Occipital lobe (tissue), 2 donors: ENCODE results near the gene CERS3. TPM values are rescaled to one million over a fixed set of nuclear protein-coding genes. Genes with fewer than 3 reads are reported as not detected.
"Not testable (repeated sequence)": the region's sequence is repeated elsewhere in the genome, so short reads cannot be mapped to it uniquely, and the experiment has no call there.

Experiments
- DNase-seq: peaks from one replicate; lab custom pipeline; 2025; lab: John Stamatoyannopoulos, UW
- total RNA-seq: library from RNA; depleted of rRNA; stranded (reverse); fragments of >200 nt; gene quantifications from one replicate; pipeline ENCODE4 v1.2.3, GENCODE V29; 2014

Gene CERS3
- total RNA-seq, 1 donor from 2014 or later = 1.1 TPM

DNA sequence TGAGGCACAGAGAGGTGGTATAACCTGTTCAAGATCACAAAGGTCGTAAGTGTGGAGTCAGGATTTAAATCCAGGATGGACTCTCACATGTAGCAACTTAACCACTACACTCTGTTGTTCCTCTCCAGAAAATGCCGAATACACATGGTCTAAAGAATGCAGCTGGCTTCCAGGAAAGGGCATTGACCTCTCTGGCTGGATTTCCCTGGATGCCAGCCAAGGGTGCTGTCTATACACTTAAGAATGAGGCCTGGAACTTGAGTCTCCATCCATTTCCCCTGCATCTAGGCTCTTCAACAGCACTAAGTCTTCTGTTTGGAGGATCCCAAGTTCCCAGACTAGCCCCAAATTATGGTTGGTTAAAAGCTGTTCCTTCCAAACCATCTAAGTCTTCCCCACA, 60.5 kb downstream of the CERS3 start:
- no peak for DNase-seq

DNA sequence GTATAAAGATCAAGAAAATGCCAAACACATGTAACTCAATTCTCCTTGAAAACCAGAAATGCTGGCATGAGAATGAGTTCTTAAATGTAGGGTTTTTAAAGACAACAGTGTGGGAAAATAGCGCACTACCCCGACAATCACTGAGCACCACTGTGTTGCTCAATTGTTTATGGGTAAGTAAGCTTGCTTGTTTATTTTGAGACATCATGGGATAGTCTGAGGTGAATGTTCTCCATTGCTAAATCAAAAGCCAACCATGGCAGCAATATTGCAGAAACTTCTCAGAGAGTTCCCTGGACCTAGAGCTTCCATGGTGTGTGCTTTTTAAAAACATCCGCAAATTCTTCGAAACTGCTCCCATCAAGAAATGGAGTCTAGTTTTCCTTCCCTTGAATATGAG, 62.7 kb downstream of the CERS3 start:
- DNase-seq = no peak

DNA sequence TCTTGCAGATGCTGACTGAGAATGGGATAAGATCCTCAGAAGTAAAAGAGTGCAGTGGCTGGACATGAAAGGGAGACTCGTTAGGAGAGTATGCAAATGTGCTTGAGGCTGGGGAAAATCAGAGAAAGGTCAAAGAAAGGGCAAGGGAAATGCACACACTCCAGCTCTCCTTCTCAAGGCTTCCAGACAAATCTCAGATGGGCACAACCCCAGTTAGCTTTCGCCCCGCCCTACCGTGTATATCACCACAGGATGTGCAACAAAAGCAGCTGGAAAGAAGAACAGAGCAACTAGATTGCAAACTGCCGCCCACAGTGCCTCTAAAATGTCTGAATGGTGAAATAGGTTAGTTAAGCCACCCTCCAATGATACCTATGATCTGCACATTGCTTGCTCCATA, 63.9 kb downstream of the CERS3 start:
- no peak for DNase-seq

DNA sequence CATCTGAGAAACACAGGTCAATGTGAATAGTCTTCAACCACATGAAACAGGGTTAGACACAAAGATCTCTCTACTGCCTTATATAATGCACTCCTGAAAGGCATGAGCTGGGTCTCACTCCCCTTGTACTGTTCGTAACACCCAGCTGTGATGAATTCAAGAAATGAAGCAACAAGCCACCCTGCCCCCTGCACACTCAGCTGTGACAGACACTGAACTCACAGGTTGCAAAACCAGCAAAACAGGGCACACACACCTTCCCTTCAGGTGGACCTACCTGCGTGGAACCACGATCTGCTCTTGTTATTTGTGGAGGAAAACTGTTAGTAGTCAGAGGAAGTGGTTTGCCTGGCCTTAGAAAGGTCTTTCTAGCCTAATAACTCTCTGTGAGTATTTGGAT, 64.5 kb downstream of the CERS3 start:
- no peak for DNase-seq

DNA sequence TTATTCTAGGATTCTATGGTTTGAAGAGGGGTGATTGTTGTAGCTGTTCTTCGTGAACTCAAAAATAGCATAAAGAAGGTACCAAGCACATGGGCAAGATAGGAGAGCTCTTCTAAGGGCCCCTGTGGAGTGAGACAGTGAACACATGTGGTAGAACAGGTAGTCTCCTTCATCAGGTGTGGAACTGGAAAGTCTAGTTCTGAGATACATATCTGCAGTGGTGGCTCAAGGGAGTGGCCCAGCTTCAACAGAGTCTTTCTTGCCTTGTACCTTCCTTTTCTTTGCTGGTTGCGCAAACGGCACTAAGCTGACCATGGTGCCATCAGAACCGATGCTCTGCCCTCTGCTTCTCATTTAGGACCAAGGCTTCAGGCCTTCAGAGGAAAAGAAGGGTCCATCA, 65.2 kb downstream of the CERS3 start:
- no peak for DNase-seq

DNA sequence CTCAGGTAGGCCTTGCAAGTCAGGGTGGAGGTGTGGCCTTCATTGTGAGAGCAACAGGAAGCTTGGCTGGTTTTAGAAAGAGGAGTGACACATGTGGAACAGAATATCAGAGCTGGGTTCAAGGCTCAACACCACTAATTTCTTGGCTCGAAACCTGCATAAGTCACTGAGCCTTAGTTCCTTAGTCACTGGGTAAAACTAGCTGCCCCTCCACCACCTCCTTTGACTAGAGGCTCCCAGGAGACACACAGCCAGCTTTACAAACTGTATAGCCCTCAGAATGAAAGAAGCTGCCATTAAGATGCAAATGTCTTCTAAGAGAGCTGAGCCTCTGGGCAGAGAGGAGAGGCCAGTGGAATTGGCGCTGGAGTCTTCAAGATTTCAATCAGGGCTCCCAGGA, 67.7 kb downstream of the CERS3 start:
- DNase-seq = no peak

DNA sequence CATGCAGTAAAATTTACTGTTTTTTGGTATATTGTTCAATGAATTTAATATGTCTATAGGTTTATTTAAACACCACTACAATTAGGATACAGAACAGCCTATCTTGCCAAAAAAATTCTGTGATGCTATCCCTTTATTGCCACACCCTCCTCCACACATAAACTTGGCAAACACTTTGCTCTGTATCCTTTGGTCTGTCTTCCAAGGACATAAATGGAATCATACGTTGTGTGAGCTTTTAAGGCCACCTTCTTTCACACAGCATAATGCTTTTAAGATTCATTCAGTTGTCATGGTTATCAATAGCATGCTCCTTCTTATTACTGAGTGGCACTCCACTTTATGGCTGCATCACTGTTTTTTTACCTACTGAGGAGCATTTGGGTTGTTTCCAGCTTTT, 71.5 kb downstream of the CERS3 start:
- no peak for DNase-seq

DNA sequence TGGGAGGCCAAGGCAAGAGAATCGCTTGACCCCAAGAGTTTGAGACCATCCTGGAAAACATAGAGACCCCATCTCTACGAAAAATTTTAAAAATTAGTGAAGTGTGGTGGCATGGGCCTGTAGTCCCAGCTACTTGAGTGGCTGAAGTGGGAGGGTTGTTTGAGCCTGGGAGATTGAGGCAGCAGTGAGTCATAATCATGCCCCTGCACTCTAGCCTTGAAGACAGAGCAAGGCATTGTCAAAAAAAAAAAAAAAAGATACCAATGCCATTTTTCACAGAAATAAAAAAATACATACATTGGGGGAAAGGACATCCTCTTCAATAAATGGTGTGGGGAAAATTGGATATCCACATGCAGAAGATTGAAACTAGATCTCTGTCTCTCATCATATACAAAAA, 74.6 kb downstream of the CERS3 start:
- no peak for DNase-seq

DNA sequence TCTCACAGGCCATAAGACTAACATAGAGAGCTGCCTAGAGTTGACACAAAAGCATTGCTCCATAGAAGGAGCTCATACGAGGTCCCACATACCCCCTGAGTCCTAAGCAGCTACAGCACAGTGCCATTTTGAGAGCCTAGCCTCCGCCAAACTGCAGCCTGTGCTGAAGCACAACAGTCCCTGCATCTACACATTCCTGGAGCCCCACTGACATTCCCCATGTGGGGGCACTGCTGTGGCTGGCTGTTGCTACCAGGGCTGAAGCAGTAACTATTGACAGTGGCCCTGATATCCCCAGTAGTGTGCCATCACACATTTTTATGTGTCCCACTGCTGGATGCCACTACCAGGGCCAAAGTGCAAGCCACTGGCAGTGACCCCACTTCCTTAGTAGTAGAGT, 80.3 kb downstream of the CERS3 start:
- DNase-seq = no peak

DNA sequence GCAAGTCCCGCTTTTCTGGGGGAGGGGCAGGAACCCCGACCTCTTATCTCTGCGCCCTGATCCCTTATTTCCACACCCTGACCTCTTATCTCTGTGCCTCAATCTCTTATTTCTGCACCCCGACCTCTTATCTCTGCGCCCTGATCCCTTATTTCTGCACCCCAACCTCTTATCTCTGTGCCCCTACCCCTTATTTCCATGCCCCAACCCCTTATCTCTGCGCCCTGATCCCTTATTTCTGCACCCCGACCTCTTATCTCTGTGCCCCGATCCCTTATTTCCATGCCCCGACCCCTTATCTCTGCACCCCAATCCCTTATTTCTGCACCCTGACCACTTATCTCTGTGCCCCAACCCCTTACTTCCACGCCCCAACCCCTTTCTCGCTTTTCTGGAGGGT, 87.7 kb downstream of the CERS3 start:
- DNase-seq = not testable (repeated sequence)

DNA sequence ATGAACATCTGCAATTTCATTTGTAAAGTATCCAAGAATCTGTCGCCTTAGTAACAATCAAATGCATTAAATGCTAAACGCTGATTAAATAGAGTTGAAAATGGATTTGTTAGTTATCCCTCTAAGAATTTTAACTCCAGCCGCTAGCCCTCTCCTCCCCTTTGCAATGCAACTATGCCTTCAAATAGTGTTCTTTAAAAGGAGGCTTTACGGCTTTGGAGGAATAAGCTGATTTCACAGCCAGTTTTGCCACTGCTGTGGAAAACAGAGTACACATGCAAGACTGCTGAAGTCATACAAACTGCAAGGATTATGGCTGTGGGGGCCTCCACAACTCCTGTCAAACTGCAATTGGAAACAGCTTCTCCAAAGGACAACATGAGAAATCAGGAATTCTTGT, 89.2 kb downstream of the CERS3 start:
- DNase-seq = no peak

DNA sequence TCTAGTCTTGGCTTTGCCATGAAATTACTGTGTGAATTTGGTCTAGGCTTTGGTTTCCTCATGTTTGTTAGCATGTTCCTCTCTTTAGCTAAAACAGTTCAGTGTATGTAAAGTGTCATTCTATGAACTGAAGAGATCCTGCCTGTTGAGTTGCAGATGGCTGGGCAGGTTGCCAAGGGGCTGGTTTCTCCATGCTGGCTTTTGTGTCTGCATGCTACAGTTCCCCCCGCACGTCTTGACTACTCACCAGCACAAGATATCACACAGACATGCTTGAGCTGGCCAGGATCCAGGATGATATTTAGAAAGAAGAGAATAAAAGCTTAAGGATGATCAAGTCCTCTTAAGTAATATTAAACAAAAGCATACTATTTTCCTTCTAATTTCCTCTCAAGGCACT, 90.2 kb downstream of the CERS3 start:
- peak; percentile 2 for DNase-seq

DNA sequence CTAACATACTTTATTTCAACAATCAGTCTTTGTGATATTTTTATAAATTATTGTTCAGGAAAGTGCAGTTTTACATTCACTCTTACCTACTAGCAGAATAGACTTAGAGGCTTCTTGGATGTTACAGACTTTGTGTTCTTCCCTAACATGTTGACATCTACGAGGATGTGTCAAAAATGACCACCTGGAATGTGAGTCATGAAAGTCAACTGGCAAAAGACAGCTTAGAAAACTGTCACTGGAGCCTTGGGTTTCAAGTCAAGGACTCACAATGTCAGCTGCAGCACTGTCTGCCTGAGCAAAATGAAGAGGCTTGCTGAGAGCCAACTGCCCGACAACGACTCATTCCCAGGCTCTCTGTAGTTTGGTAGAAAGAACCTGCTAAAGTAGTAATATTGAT, 91.5 kb downstream of the CERS3 start:
- no peak for DNase-seq

DNA sequence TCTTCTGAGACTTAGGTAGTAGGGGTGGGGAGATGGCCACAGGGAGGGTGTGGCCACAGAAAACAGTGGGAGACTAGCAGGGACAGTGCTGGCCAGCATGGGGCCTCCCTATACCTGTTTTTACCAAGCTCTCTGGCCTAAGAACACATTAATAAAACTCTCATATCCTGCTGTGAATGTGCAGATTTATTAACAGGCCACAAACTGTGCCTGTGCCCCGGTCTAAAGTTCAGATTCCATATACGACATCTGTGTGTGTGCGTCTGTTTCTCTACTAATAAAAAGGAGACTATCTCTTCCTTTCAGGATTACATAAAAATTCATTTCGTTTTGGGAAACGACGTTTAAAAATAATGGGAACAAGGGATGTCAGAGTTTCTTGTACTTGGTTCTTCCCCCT, 94.2 kb downstream of the CERS3 start:
- no peak for DNase-seq

DNA sequence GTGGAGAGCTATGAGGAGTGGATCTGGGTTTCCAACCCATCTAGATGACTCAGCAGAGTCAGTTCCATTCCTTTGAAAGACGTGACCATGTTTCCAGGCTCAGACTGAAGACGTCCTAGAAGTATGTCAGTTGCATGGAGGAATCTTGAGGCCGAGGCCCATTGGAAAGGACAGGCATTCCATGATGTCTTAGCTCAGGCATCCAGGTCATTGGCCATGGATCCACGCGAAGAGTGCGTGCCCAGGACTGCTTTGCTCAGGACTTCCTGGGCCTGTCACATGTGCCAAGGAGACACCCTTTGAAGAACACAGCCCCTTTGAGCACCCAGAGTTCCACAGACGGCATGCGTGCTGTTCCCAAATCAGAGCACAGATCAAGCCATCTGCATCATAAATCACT, 94.7 kb downstream of the CERS3 start:
- no peak for DNase-seq

DNA sequence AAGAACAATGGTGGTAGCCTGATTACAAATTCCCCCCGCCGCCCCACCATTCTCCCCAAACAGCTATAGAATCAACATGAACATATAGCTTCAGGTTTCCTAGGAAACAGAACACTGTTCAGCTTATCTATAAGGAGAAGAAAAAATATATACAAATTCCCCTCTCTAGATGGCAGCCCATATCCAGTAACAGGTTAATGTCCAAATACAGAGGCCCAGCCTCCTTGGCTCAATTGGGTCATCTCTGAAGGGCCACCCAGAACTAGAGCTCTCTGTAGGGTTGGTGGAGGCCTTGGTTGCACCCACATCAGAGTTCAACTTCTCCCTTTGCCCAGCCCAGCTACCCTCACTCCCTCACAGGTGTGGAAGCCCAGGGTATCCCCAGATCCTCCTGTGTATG, 95.4 kb downstream of the CERS3 start:
- no peak for DNase-seq

DNA sequence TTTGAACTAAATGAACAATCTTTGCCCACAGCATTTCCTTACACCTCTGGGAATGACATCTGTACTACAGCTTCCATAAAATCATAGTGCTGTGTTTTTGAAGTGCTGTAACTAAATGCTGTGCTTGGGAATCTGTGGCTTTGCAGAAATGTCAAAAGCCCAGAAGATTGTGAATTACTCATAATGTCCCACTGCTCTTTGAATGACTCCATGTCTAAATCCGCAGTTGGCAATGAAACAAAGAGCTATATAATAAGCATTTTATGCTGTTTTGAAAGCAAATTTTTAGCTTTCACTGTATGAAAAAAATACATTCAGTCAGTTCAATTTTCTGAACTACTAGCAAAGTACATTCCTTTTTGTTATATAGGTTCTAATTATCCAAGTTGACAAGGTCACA, 98.3 kb downstream of the CERS3 start:
- DNase-seq = no peak

DNA sequence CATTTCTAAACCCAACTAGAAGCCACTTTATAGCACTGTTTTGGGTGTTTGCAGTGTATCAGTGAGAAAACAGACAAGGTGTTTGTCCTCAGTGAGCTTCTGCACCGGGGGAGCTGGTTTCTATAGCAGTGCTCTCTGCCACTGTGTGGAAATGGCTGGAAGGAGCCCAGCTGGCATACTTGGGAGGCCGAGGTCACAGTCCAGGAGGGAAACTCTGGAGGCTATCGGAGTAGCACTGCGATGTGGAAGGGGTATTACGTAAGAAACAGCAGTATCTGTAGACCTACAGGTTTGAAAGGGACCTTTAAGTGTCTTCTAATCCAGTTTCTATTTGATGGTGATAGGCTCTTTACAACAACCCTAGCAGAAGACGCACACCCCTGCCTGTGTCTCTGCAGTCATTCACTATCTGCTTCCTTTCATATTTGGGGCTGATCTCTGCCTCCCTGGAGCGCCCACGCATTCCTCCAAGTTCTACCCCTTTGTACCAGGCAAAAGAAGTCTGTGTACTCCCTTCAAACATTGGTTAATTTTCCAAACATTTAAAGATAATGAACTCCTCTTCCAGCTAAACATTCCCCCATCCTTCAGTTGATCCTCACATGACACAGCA, 99.5 kb downstream of the CERS3 start:
- no peak for DNase-seq

DNA sequence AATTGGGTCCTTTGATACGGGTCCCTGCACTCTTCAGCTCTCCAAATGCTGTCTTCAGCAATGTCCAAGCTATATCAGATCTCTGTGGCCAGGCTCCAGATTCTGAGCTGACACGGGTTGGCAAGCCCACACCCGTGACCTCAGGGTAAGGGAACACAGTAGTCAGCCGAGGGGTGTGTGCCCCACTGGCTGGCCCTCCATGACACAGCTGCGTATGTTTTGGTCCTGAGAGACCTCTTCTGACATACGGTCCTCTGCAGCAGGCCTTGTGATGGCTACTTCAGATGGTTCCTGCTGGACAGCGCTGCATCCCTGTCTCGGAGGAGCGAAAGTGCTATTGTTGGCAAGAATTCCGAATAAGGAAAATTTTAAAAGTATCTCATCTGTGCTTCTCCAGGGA, 101.8 kb downstream of the CERS3 start:
- no peak for DNase-seq

DNA sequence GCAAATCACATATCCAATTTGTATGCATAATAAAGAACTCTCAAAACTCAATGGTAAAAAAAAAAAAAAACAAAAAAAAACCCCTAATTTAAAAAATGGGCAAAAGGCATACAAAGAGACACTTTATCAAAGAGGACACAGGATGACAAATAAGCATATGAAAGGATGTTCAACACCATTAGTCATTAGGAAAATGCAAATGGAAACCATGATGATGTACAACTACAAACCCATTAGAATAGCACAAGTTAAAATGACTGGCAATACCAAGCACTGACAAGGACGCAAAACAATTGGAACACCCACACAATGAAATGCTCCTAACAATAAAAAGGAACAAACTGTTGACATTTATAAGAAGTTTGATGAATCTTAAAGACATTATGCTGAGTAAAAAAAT, 123.6 kb downstream of the CERS3 start:
- DNase-seq = no peak

DNA sequence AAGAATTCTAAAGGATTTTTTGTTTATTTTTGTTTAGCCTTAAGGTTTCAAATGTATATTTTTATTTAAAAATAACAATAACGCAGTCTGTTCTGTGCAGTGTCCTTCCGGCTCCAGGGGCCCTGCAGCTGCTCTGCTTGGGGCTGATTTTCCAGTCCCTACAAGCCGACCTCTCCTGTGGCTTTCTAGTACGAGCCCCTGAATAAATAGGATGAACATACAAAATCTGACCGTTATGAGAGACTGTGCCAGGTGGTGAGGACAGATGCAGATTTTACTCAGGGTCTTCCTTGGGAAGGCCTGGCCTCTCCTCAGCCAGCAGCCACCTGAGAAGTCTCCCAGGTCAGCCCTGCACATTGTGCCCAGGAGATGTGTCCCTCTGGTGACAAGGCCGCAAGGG, 127.8 kb downstream of the CERS3 start:
- no peak for DNase-seq

DNA sequence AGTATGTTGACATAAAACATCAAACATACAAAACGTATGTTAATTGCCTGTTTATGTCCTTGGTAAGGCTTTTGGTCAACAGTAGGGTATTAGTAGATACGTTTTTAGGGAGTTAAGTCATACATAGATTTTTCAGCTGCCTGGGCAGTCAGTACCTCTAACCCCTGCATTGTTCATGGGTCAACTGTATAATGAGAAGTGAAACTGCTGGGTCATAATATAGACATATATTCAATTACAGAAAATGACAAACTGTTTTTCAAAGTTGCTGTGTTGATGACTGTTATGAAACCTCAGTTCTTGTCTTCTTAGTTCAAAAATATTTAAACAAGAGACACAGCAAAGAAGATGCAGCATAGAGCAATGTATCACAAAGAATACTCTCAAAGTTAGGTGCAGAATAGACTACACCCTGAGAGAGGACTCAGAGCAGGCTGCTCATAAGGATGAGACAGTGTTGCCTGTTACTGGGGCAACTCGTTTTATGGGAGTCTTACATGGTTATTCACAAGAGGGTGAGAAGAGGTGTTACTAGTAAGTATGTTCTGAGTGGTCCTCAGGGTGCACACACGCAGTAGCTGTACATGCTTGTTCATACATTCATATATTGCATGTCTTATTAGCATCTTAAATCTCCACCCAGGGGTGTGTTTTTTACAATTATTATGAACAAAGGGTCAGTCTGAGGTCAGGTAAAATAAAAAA, 133.9 kb downstream of the CERS3 start:
- DNase-seq = no peak

DNA sequence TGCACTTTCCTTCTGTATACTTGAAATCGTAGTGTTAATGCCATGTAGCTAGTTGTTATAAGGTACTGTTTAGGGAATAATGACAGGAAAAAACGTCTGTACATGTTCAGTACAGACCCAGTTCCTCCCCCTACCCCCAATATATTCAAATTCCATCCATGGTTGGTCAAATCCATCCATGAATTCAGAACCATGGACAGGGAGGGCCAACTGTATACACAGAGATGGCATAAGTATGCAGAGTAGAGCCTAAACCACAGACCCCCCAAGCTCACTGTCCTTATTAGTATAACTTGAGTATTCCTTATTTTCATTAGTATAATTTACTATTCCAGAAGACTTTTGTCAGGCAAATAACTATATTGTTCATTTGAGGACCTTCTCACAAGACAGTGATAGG, 135.7 kb downstream of the CERS3 start:
- DNase-seq = no peak
